ENCODE data around the gene SYT10.

DNA sequence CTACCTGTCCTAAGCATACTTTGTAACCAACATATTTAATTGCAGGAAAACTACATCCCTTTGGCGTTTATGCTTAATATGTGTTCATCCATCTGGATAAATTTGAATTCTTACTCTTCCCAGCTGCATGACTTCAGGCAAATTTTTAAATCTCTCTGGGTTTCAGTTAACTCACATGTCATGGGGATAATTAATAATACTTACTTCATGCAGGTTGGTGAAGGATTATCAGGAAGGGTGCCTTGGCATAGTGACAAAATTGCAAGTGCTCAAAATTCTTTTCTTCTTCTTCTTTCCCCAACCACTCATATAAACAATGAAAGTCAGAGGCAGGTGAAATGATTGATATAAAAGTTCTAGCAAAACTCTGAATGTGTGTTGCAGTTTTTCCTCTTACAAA lies 15.9 kb downstream of the SYT10 start:
- TF ChIP-seq POLR2AphosphoS5 (IDR thresholded peaks at IDR 0.05; ENCODE audit: low read depth, low read length) (no peak), POLR2A (IDR thresholded peaks at IDR 0.05; ENCODE audit: low read depth, low read length) (no peak)
